ENCODE measurements around the gene SERPINB2.
"Not testable (repeated sequence)": the region's sequence is repeated elsewhere in the genome, so short reads cannot be mapped to it uniquely, and the experiment has no call there.

Gene SERPINB2

DNA sequence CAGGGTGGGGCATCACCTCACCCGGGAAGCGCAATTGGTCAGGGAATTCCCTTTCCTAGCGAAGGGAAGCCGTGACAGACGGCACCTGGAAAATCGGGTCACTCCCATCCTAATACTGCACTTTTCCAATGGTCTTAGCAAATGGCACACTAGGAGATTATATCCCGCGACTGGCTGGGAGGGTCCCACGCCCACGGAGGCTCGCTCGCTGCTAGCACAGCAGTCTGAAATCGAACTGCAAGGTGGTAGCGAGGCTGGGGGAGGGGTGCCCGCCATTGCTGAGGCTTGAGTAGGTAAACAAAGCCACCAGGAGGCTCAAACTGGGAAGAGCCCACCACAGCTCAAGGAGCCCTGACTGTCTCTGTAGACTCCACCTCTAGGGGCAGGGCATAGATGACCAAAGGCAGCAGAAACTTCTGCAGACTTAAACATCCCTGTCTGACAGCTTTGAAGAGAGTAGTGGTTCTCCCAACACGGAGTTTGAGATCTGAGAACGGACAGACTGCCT is 53.1 kb downstream of the SERPINB2 start:
- DNase-seq = not testable (repeated sequence)

DNA sequence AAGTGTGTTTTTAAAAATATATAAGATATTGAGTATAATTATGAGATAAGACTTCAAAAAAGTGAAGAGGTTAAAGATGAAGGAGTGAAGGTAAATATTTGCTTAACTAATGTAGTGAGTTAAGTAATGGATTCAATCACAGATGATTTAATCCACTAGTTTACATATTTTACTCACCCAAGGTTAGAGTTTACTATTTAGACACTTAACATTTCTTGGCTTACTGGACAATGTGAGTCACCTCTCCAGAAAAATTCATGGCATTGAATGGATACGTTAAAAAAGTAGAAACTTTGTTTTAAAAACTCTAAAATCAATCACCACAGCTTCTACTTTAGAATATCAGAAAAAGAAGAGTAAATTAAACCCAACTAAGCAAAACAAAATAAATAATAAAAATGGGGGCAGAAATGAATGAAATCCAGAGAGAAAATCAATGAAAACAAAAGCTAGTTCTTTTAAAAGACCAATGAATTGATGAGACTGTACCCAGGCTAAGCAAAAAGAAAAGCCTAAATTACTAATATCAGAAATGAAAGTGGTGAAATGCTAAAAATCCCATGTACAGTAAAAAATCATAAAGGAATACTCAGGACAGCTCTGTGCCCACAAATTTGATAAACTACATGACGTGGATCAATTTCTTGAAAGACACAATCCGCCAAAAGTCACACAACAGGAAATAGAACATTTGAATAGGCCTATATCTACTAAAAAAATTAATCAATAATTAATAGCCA is 59.7 kb downstream of the SERPINB2 start:
- DNase-seq = no peak

DNA sequence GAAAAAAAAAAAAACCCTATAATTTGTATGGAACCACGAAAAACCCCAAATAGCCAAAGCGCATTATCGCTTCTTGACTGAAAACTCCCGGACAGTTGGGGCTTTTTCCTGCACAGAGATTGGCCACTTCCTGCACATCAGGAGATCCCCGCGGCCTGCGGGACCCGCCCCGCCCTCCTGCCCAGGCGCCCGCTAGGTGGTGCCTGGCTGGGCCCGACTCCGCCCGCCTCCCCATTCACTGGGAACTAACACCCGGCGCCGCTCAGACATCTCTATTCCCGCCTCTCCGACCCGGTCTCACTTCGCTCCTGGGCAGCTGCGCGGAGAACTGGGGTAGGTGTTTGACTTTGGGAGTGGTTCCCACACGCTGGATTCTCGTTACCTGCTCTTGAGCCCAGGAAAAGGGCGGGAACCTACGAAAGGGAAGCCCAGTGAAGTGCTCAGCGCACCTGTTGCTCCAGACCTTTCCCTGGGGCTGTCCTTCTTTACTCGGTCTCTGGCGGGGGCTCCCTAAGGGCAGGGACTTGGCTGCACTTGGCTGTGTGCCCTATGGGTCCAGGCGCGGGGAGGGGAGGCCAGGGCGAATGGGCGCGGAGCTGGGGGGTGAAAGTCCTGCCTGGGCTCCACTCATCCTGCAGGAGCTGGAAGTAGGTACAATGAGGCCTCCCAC is 61.7 kb downstream of the SERPINB2 start, which contains the start of gene HMSD:
Gene HMSD (plus strand): TSS at position 234 of the 670 bp plus-strand sequence. CDS start 4,155 bp downstream, outside the sequence.
- peak; percentile 74 for DNase-seq

GRCh38 chr18:63951302-63951705 is 63.8 kb downstream of the SERPINB2 start:
- DNase-seq = no peak
